IPS DF 6.9 (cell line): ENCODE measurements around the gene VPS4A.
"Not testable (repeated sequence)": the region's sequence is repeated elsewhere in the genome, so short reads cannot be mapped to it uniquely, and the experiment has no call there.

ENCODE experiments used
- DNase-seq: peaks from one replicate; pipeline ENCODE4 v3.0.0-alpha.2; 2013; ENCODE audit warnings: low read depth, low spot score
- H3K27ac ChIP-seq: one replicate; pipeline ENCODE4 v1.5.1; 2013; ENCODE audit warnings: low read length, control low read depth
- H3K27me3 ChIP-seq: 2 replicates; pipeline ENCODE4 v1.6.1; 2013; ENCODE audit warnings: mild to moderate bottlenecking, low read length; ENCODE audit not compliant: control insufficient read depth, insufficient read depth
- H3K36me3 ChIP-seq: 2 replicates; pipeline ENCODE4 v1.6.1; 2013; ENCODE audit warnings: low read length; ENCODE audit not compliant: control insufficient read depth, insufficient read depth
- H3K4me1 ChIP-seq: 2 replicates; pipeline ENCODE4 v1.6.1; 2013; ENCODE audit warnings: low read length; ENCODE audit not compliant: control insufficient read depth, insufficient read depth
- H3K4me3 ChIP-seq: 2 replicates; pipeline ENCODE4 v1.5.1; 2013; ENCODE audit warnings: mild to moderate bottlenecking, low read length
- H3K9me3 ChIP-seq: 2 replicates; pipeline ENCODE4 v1.6.1; 2013; ENCODE audit warnings: low read length, inconsistent platforms; ENCODE audit not compliant: control insufficient read depth, insufficient read depth
- WGBS: extraction: QIAGEN DNeasy Blood & Tissue Kit; methylation state at CpG from one replicate; pipeline ENCODE4 v1.1.7; 2013; ENCODE audit warnings: mixed read lengths, missing lambda C conversion rate; ENCODE audit not compliant: insufficient read length, insufficient coverage; 5-methylcytosine and 5-hydroxymethylcytosine counted together

Gene VPS4A

GRCh38 chr16:69285240-69285639, 25.9 kb upstream of the VPS4A start:
- no peaks in the 10 kb centered on the region for H3K9me3 ChIP-seq
- no CpG with 5 or more reads among the region's 4 CpGs for WGBS

GRCh38 chr16:69286941-69287713, 24.0 kb upstream of the VPS4A start:
- H3K4me3 ChIP-seq, result no peak overlapping the region
- H3K36me3 ChIP-seq, result no peaks in the 10 kb centered on the region
- DNase-seq, result no peak
- no peaks in the 10 kb centered on the region for H3K4me1 ChIP-seq
- H3K27me3 ChIP-seq, result no peaks in the 10 kb centered on the region
- WGBS, result no CpG with 5 or more reads among the region's 13 CpGs
- H3K9me3 ChIP-seq, result no peaks in the 10 kb centered on the region
- H3K27ac ChIP-seq, result no peak overlapping the region

More at GRCh38 chr16:69285240-69285639, 25.9 kb upstream of the VPS4A start:
- no peak for DNase-seq
- no peaks in the 10 kb centered on the region for H3K4me1 ChIP-seq
- no peaks in the 10 kb centered on the region for H3K27me3 ChIP-seq
- no peak overlapping the region for H3K27ac ChIP-seq
- no peaks in the 10 kb centered on the region for H3K36me3 ChIP-seq
- H3K4me3 ChIP-seq, result no peak overlapping the region

- DNase-seq, H3K27ac ChIP-seq, H3K27me3 ChIP-seq, H3K9me3 ChIP-seq, H3K4me1 ChIP-seq, H3K4me3 ChIP-seq, H3K36me3 ChIP-seq: not testable (repeated sequence)
- WGBS, result no CpG with 5 or more reads among the region's 9 CpGs
These were observed 19.5 kb upstream of the VPS4A start for GRCh38 chr16:69291657-69292056.

GRCh38 chr16:69293401-69293800, 17.7 kb upstream of the VPS4A start:
- Histone ChIP-seq H3K4me1 (no peaks in the 10 kb centered on the region), H3K4me3 (no peak overlapping the region), H3K36me3 (no peaks in the 10 kb centered on the region), H3K27me3 (no peaks in the 10 kb centered on the region), H3K27ac (no peak overlapping the region), H3K9me3 (no peaks in the 10 kb centered on the region)
- WGBS, result no CpG with 5 or more reads among the region's 3 CpGs
- no peak for DNase-seq

GRCh38 chr16:69294051-69294450, 17.1 kb upstream of the VPS4A start:
- no CpG with 5 or more reads among the region's 1 CpG for WGBS
- no peaks in the 10 kb centered on the region for H3K36me3 ChIP-seq
- no peaks in the 10 kb centered on the region for H3K4me1 ChIP-seq
- H3K4me3 ChIP-seq, result no peak overlapping the region
- H3K9me3 ChIP-seq, result no peaks in the 10 kb centered on the region
- H3K27ac ChIP-seq, result no peak overlapping the region
- H3K27me3 ChIP-seq, result no peaks in the 10 kb centered on the region
- no peak for DNase-seq

GRCh38 chr16:69296771-69297170, 14.4 kb upstream of the VPS4A start:
- H3K4me1 ChIP-seq, H3K36me3 ChIP-seq, H3K9me3 ChIP-seq, H3K27me3 ChIP-seq, DNase-seq, H3K4me3 ChIP-seq, H3K27ac ChIP-seq: not testable (repeated sequence)
- no CpG with 5 or more reads among the region's 7 CpGs for WGBS

- no CpG with 5 or more reads among the region's 4 CpGs for WGBS
- DNase-seq, result no peak
- no peaks in the 10 kb centered on the region for H3K9me3 ChIP-seq
- no peaks in the 10 kb centered on the region for H3K36me3 ChIP-seq
- no peaks in the 10 kb centered on the region for H3K4me1 ChIP-seq
- no peak overlapping the region for H3K4me3 ChIP-seq
- no peaks in the 10 kb centered on the region for H3K27me3 ChIP-seq
- H3K27ac ChIP-seq, result no peak overlapping the region
These were observed 12.9 kb upstream of the VPS4A start for GRCh38 chr16:69298261-69298660.

GRCh38 chr16:69301187-69301586, 10.0 kb upstream of the VPS4A start:
- WGBS, result no CpG with 5 or more reads among the region's 1 CpG
- no peaks in the 10 kb centered on the region for H3K4me1 ChIP-seq

GRCh38 chr16:69301861-69302260, 9.3 kb upstream of the VPS4A start:
- DNase-seq, result no peak
- Histone ChIP-seq H3K9me3 (no peaks in the 10 kb centered on the region), H3K36me3 (no peaks in the 10 kb centered on the region), H3K27me3 (no peaks in the 10 kb centered on the region), H3K27ac (no peak overlapping the region), H3K4me3 (no peak overlapping the region), H3K4me1 (no peaks in the 10 kb centered on the region)
- WGBS, result no CpG with 5 or more reads among the region's 4 CpGs

More at GRCh38 chr16:69301187-69301586, 10.0 kb upstream of the VPS4A start:
- Histone ChIP-seq H3K36me3 (no peaks in the 10 kb centered on the region), H3K4me3 (no peak overlapping the region), H3K9me3 (no peaks in the 10 kb centered on the region), H3K27me3 (no peaks in the 10 kb centered on the region), H3K27ac (no peak overlapping the region)
- no peak for DNase-seq

GRCh38 chr16:69302301-69302700, 8.8 kb upstream of the VPS4A start:
- H3K36me3 ChIP-seq, result no peaks in the 10 kb centered on the region
- H3K9me3 ChIP-seq, result no peaks in the 10 kb centered on the region
- H3K4me1 ChIP-seq, result no peaks in the 10 kb centered on the region
- H3K4me3 ChIP-seq, result no peak overlapping the region
- DNase-seq, result no peak
- no peaks in the 10 kb centered on the region for H3K27me3 ChIP-seq
- H3K27ac ChIP-seq, result no peak overlapping the region
- no CpG with 5 or more reads among the region's 4 CpGs for WGBS

GRCh38 chr16:69306031-69306430, 5.1 kb upstream of the VPS4A start:
- no CpG with 5 or more reads among the region's 1 CpG for WGBS
- Histone ChIP-seq H3K27ac (no peak overlapping the region), H3K4me3 (no peak overlapping the region)

More at GRCh38 chr16:69306031-69306430, 5.1 kb upstream of the VPS4A start:
- Histone ChIP-seq H3K36me3 (no peaks in the 10 kb centered on the region), H3K4me1 (peaks cover 2% of the 10 kb centered on the region), H3K9me3 (no peaks in the 10 kb centered on the region), H3K27me3 (no peaks in the 10 kb centered on the region)
- DNase-seq, result no peak
